ENCODE data around the gene FANCC.
A peak's percentile ranks its signal among the peaks of the same experiment; 100 is the strongest.

FANCC gene

DNA sequence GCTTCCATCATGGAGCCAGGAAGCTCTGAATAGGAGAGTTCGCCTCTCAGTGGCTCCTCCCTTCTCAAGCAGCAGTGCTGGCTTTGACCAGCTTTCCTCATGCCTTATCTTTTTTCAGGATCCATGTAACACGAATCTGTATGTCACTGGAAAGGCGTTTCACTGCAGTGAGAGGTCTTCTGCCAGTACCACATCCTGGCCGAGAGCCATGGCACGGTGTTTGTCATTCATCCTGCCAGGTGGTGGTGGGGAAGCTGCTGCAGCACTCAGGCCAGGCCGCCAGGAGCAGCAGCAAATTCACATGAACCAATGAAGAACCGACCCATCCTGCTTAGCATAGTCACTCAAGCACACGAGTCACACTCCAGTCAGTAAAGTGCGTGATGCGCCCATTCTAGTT is 179.0 kb downstream of the FANCC start:
- POLR2A ChIA-PET (ENCODE audit: low non-redundant PET): no interaction called here
- H3K27ac ChIP-seq: no peak overlapping the region
- CTCF ChIA-PET: interaction anchor here (0.6 to 1.6 kb wide), 5 partner anchors 104 to 1147 kb away, joined by 3 to 4 read pairs (median 3); no protein-coding TSS in a partner anchor
- TF ChIP-seq, protein P1, sequence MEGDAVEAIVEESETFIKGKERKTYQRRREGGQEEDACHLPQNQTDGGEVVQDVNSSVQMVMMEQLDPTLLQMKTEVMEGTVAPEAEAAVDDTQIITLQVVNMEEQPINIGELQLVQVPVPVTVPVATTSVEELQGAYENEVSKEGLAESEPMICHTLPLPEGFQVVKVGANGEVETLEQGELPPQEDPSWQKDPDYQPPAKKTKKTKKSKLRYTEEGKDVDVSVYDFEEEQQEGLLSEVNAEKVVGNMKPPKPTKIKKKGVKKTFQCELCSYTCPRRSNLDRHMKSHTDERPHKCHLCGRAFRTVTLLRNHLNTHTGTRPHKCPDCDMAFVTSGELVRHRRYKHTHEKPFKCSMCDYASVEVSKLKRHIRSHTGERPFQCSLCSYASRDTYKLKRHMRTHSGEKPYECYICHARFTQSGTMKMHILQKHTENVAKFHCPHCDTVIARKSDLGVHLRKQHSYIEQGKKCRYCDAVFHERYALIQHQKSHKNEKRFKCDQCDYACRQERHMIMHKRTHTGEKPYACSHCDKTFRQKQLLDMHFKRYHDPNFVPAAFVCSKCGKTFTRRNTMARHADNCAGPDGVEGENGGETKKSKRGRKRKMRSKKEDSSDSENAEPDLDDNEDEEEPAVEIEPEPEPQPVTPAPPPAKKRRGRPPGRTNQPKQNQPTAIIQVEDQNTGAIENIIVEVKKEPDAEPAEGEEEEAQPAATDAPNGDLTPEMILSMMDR (conservative IDR thresholded peaks at IDR 0.05; ENCODE audit: low read depth): no peak
- DNase-seq (ENCODE audit: low spot score): peak; percentile 29

DNA sequence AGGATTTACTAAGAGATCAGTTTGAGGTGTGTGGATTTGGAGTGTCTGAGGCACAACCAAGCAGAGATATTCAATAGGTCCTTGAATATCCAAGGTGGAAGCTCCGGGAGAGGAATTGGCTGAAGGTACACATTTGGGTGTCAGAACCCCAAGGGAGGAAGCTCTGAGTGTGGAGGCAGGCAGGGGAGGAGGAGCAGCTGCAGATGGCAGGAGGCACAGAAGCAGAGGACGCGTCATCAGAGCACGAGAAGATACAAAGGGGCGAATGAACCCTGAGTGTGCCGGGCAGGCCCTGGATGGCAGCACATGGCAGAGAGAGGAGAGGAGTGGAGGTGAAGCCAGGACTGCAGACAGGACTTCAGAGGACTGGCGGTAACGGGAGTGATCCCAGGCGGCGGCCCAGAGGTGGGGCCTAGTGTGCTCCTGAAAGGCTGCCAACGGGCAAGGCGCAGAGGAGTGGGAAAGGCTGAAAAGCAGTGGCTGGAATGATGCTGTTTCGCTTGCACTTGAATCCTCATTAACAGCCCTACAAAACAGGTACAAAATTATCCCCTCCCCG is 179.8 kb downstream of the FANCC start:
- CTCF ChIA-PET: interaction anchor here (1.0 to 1.6 kb wide), 3 partner anchors 10 to 1148 kb away, joined by 3 to 7 read pairs (median 4); no protein-coding TSS in a partner anchor
- DNase-seq (ENCODE audit: low spot score): no peak
- POLR2A ChIA-PET (ENCODE audit: low non-redundant PET): no interaction called here
- TF ChIP-seq, protein P1 (conservative IDR thresholded peaks at IDR 0.05; ENCODE audit: low read depth): no peak
- H3K27ac ChIP-seq: no peak overlapping the region

GRCh38 chr9:95135756-95136155 is 181.8 kb downstream of the FANCC start:
- TF ChIP-seq, protein P1 (conservative IDR thresholded peaks at IDR 0.05; ENCODE audit: low read depth): no peak
- CTCF ChIA-PET: no interaction called here
- POLR2A ChIA-PET (ENCODE audit: low non-redundant PET): no interaction called here
- no peak overlapping the region for H3K27ac ChIP-seq
- DNase-seq (ENCODE audit: low spot score): no peak

DNA sequence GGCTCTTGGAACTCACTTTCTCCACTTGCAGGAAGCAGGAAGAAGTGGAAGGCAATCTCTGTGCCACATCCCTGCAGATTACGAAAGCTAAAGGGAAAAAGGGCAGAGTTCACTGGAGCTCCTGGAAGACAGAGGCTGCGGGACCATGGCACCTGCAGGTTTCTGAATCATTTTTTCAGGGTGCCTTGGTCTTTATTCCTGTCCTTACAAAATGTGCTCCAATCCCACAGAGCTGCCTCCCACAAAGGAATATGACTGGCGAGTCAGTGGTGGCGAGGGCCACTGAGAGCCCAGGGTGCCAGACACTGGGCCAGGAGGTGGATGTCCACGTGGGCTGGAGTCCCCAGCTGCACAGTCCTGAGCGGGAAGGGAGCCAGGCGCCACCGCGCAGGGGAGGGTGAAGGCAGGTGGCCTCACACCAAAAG is 183.0 kb downstream of the FANCC start:
- TF ChIP-seq, protein P1 (conservative IDR thresholded peaks at IDR 0.05; ENCODE audit: low read depth): no peak
- ChIA-PET POLR2A (ENCODE audit: low non-redundant PET) (no interaction called here), CTCF (interaction anchor here (1.2 kb wide), 1 partner anchor 453 kb away, joined by 6 read pairs; no protein-coding TSS in a partner anchor)

DNA sequence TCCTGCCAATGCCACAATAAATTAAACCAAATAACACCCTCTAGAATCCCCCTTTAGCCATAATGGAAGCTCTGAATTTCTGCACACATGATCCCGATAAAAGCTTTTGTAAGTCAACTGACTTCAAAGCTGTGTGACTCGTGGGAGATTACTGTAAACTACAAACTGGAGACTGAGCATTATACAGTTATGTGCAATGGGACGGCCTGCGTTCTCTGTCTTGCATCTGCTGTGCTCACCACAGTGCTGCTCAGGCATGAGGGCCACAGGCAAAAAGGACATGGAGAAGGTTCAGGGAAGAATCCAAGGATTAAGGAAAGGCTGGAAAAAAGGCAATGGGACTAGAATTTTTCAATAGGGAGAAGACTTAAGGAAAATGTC is 184.2 kb downstream of the FANCC start:
- DNase-seq (ENCODE audit: low spot score): no peak
- no peak overlapping the region for H3K27ac ChIP-seq
- TF ChIP-seq, protein P1 (conservative IDR thresholded peaks at IDR 0.05; ENCODE audit: low read depth): no peak
- POLR2A ChIA-PET (ENCODE audit: low non-redundant PET): no interaction called here
- CTCF ChIA-PET: no interaction called here

More for the DNA sequence above, 183.0 kb downstream of the FANCC start:
- no peak for DNase-seq (ENCODE audit: low spot score)
- H3K27ac ChIP-seq: peak overlapping the region; percentile 12

GRCh38 chr9:95132366-95133324 is 184.9 kb downstream of the FANCC start:
- POLR2A ChIA-PET (ENCODE audit: low non-redundant PET): no interaction called here
- H3K27ac ChIP-seq: no peak overlapping the region
- no peak for DNase-seq (ENCODE audit: low spot score)
- TF ChIP-seq, protein P1 (conservative IDR thresholded peaks at IDR 0.05; ENCODE audit: low read depth): no peak
- CTCF ChIA-PET: interaction anchor here (0.9 to 1.9 kb wide), 6 partner anchors 18 to 641 kb away, joined by 3 to 8 read pairs (median 4); partner anchors contain the start of gene PCAT7

Measured in RWPE1 (cell line).